ENCODE data around the gene FAM131A. TPM values are rescaled to one million over a fixed set of nuclear protein-coding genes. Genes with fewer than 3 reads are reported as not detected.
A peak's percentile ranks its signal among the peaks of the same experiment; 100 is the strongest.

FAM131A gene
- total RNA-seq, 1 experiment from 2014 or later = 12.9 TPM

GRCh38 chr3:184362668-184363546 is 25.5 kb downstream of the FAM131A start:
- Mint-ChIP-seq H3K27me3 (ENCODE audit: insufficient read depth, unreplicated experiment) (no peaks in the 10 kb centered on the region), H3K36me3 (ENCODE audit: insufficient read depth, unreplicated experiment) (peaks cover 43% of the 10 kb centered on the region), H3K27ac (ENCODE audit: low read depth, unreplicated experiment) (peak overlapping the region; percentile 89), H3K4me3 (ENCODE audit: unreplicated experiment) (peak overlapping the region; percentile 93), H3K4me1 (ENCODE audit: insufficient read depth, unreplicated experiment) (peaks cover 27% of the 10 kb centered on the region), H3K9me3 (ENCODE audit: unreplicated experiment) (no peaks in the 10 kb centered on the region)
- no TSS peak for BruUV-seq (replicated peaks)
- POLR2A ChIA-PET = interaction anchor here (0.9 to 4.1 kb wide), 14 partner anchors 9 to 427 kb away, joined by 3 to 18 read pairs (median 6); partner anchors contain the start of genes FAM131A and PSMD2
- intact Hi-C loops (cut with micrococcal nuclease) = loop anchor here (2.0 kb wide), 1 partner anchor 48 kb away; the partner anchor contains the start of gene EIF4G1
- DNase-seq (ENCODE audit: unreplicated experiment) = peak; percentile 98
- peak; percentile 45 for TF ChIP-seq CTCF (IDR thresholded peaks at IDR 0.05; ENCODE audit: unreplicated experiment)
- CTCF ChIA-PET = interaction anchor here (0.6 to 3.5 kb wide), 9 partner anchors 8 to 179 kb away, joined by 3 to 12 read pairs (median 4); partner anchors contain the start of gene FAM131A

GRCh38 chr3:184366619-184367289 is 29.4 kb downstream of the FAM131A start:
- no peak for DNase-seq (ENCODE audit: unreplicated experiment)
- POLR2A ChIA-PET = interaction anchor here (0.8 kb wide), 1 partner anchor 433 kb away, joined by 3 read pairs; no protein-coding TSS in a partner anchor
- Mint-ChIP-seq H3K9me3 (ENCODE audit: unreplicated experiment) (no peaks in the 10 kb centered on the region), H3K27me3 (ENCODE audit: insufficient read depth, unreplicated experiment) (no peaks in the 10 kb centered on the region), H3K4me1 (ENCODE audit: insufficient read depth, unreplicated experiment) (peaks cover 21% of the 10 kb centered on the region), H3K4me3 (ENCODE audit: unreplicated experiment) (no peak overlapping the region), H3K27ac (ENCODE audit: low read depth, unreplicated experiment) (no peak overlapping the region), H3K36me3 (ENCODE audit: insufficient read depth, unreplicated experiment) (peaks cover 77% of the 10 kb centered on the region)
- no peak for TF ChIP-seq CTCF (IDR thresholded peaks at IDR 0.05; ENCODE audit: unreplicated experiment)
- CTCF ChIA-PET = interaction anchor here (0.5 to 2.1 kb wide), 4 partner anchors 23 to 102 kb away, joined by 3 to 6 read pairs (median 4); no protein-coding TSS in a partner anchor
- BruUV-seq (replicated peaks) = no TSS peak
- intact Hi-C loops (cut with micrococcal nuclease) = no loop called here

GRCh38 chr3:184368116-184368515 is 30.7 kb downstream of the FAM131A start:
- no peak for DNase-seq (ENCODE audit: unreplicated experiment)
- Mint-ChIP-seq H3K4me3 (ENCODE audit: unreplicated experiment) (no peak overlapping the region), H3K4me1 (ENCODE audit: insufficient read depth, unreplicated experiment) (peaks cover 23% of the 10 kb centered on the region), H3K27me3 (ENCODE audit: insufficient read depth, unreplicated experiment) (no peaks in the 10 kb centered on the region), H3K27ac (ENCODE audit: low read depth, unreplicated experiment) (no peak overlapping the region), H3K36me3 (ENCODE audit: insufficient read depth, unreplicated experiment) (peaks cover 77% of the 10 kb centered on the region), H3K9me3 (ENCODE audit: unreplicated experiment) (no peaks in the 10 kb centered on the region)
- TF ChIP-seq CTCF (IDR thresholded peaks at IDR 0.05; ENCODE audit: unreplicated experiment) = no peak
- ChIA-PET CTCF (interaction anchor here (0.5 to 1.6 kb wide), 10 partner anchors 13 to 765 kb away, joined by 3 to 9 read pairs (median 4); no protein-coding TSS in a partner anchor), POLR2A (interaction anchor here (1.0 kb wide), 1 partner anchor 48 kb away, joined by 3 read pairs; no protein-coding TSS in a partner anchor)
- intact Hi-C loops (cut with micrococcal nuclease) = no loop called here
- BruUV-seq (replicated peaks) = no TSS peak

All from MCF 10A (cell line).